CD8-positive, alpha-beta memory T cell (primary cell): Measurements from ENCODE around the gene CLEC3A. TPM values are rescaled to one million over a fixed set of nuclear protein-coding genes. Genes with fewer than 3 reads are reported as not detected.

Experiments
- CTCF ChIA-PET: fragments of 350-600 bp; sonication (Branson Sonifier 250); formaldehyde crosslinking; loops from one replicate; lab custom pipeline; 2021; ENCODE audit warnings: antibody characterized with exemption; lab: Charles Lee
- POLR2A ChIA-PET: fragments of 350-600 bp; sonication (Branson Sonifier 250); formaldehyde crosslinking; loops from one replicate; lab custom pipeline; 2021; ENCODE audit warnings: antibody characterized with exemption; lab: Charles Lee
- DNase-seq, 5 donors: peaks; one replicate each; pipeline versions ENCODE4 v3.0.0 to v3.0.0-alpha.2; 2020 to 2022; ENCODE audit warnings: mixed read lengths in 1 of 5
- H3K27ac ChIP-seq: one replicate; pipeline ENCODE4 v1.7.0; 2013; ENCODE audit warnings: low read depth, mild to moderate bottlenecking, low read length, moderate library complexity
- H3K27me3 ChIP-seq: 2 replicates; pipeline ENCODE4 v1.7.0; 2013; ENCODE audit warnings: low read length, mild to moderate bottlenecking; ENCODE audit not compliant: insufficient read depth, poor library complexity, severe bottlenecking
- H3K36me3 ChIP-seq: 2 replicates; pipeline ENCODE4 v1.7.0; 2013; ENCODE audit warnings: mild to moderate bottlenecking, low read length, moderate library complexity; ENCODE audit not compliant: insufficient read depth
- H3K4me1 ChIP-seq: 2 replicates; pipeline ENCODE4 v1.7.0; 2013; ENCODE audit warnings: mild to moderate bottlenecking, low read length, moderate library complexity; ENCODE audit not compliant: insufficient read depth
- H3K4me3 ChIP-seq: 2 replicates; pipeline ENCODE4 v1.7.0; 2013; ENCODE audit warnings: mild to moderate bottlenecking, low read length
- H3K9me3 ChIP-seq: 2 replicates; pipeline ENCODE4 v1.7.0; 2013; ENCODE audit warnings: mild to moderate bottlenecking, low read length
- H3K27ac Mint-ChIP-seq, 8 donors: one replicate each; pipeline ENCODE4 v1.8.0; 2020 to 2021; ENCODE audit warnings: mixed read lengths in 8 of 8, mild to moderate bottlenecking in 6 of 8, inconsistent platforms in 3 of 8, moderate library complexity in 3 of 8
- H3K27me3 Mint-ChIP-seq, 2 donors: one replicate each; pipeline ENCODE4 v1.8.0; 2020 to 2021; ENCODE audit warnings: mixed read lengths in 2 of 2, mild to moderate bottlenecking in 1 of 2, moderate library complexity in 1 of 2
- H3K36me3 Mint-ChIP-seq, 3 donors: one replicate each; pipeline ENCODE4 v1.8.0; 2020 to 2021; ENCODE audit warnings: mixed read lengths in 3 of 3, inconsistent platforms in 1 of 3, mild to moderate bottlenecking in 1 of 3
- H3K4me1 Mint-ChIP-seq, 3 donors: one replicate each; pipeline ENCODE4 v1.8.0; 2020 to 2021; ENCODE audit warnings: mixed read lengths in 3 of 3, inconsistent platforms in 1 of 3, mild to moderate bottlenecking in 1 of 3
- H3K4me3 Mint-ChIP-seq, 7 donors: one replicate each; pipeline ENCODE4 v1.8.0; 2020 to 2021; ENCODE audit warnings: mixed read lengths in 7 of 7, mild to moderate bottlenecking in 6 of 7, moderate library complexity in 4 of 7, inconsistent platforms in 2 of 7
- H3K9me3 Mint-ChIP-seq, 5 donors: one replicate each; pipeline ENCODE4 v1.8.0; 2020 to 2022; ENCODE audit warnings: mixed read lengths in 5 of 5, mild to moderate bottlenecking in 3 of 5, moderate library complexity in 2 of 5, inconsistent platforms in 1 of 5
- polyA plus RNA-seq: library from polyadenylated mRNA; unstranded; fragments of 300-500 nt; fragmentation: Illumina TruSeq; gene quantifications from one replicate; pipeline ENCODE4 v1.2.3, GENCODE V29; 2021
- total RNA-seq, 2 experiments: library from RNA; stranded (reverse); gene quantifications; one replicate each; pipeline ENCODE4 v1.2.3, GENCODE V29; 2021

CLEC3A gene
- total and polyA plus RNA-seq, 3 experiments from 2014 or later = not detected

- Histone ChIP-seq H3K36me3 (no peaks in the 10 kb centered on the region), H3K27ac (no peak overlapping the region), H3K27me3 (no peaks in the 10 kb centered on the region), H3K4me1 (no peaks in the 10 kb centered on the region), H3K9me3 (no peaks in the 10 kb centered on the region), H3K4me3 (no peak overlapping the region)
- Mint-ChIP-seq H3K9me3 (no peaks in the 10 kb centered on the region), H3K27me3 (peaks cover 3 to 9% of the 10 kb centered on the region in 2 donors), H3K4me1 (no peaks in the 10 kb centered on the region), H3K27ac (no peak overlapping the region), H3K36me3 (no peaks in the 10 kb centered on the region), H3K4me3 (no peak overlapping the region)
- no peak for DNase-seq
- POLR2A ChIA-PET = no interaction called here
- CTCF ChIA-PET = interaction anchor here (2.0 kb wide), 1 partner anchor 12 kb away, joined by 6 read pairs; no protein-coding TSS in a partner anchor
These were observed 17.8 kb upstream of the CLEC3A start for GRCh38 chr16:78004517-78004916.

GRCh38 chr16:78005881-78006280 lies 16.5 kb upstream of the CLEC3A start:
- POLR2A ChIA-PET = no interaction called here
- Mint-ChIP-seq H3K4me3 (no peak overlapping the region), H3K27me3 (peaks cover 2 to 9% of the 10 kb centered on the region in 2 donors), H3K27ac (no peak overlapping the region), H3K9me3 (no peaks in the 10 kb centered on the region), H3K36me3 (no peaks in the 10 kb centered on the region), H3K4me1 (no peaks in the 10 kb centered on the region)
- Histone ChIP-seq H3K36me3 (no peaks in the 10 kb centered on the region), H3K9me3 (no peaks in the 10 kb centered on the region), H3K27me3 (no peaks in the 10 kb centered on the region), H3K4me1 (no peaks in the 10 kb centered on the region), H3K27ac (no peak overlapping the region), H3K4me3 (no peak overlapping the region)
- CTCF ChIA-PET = no interaction called here
- no peak for DNase-seq

DNA sequence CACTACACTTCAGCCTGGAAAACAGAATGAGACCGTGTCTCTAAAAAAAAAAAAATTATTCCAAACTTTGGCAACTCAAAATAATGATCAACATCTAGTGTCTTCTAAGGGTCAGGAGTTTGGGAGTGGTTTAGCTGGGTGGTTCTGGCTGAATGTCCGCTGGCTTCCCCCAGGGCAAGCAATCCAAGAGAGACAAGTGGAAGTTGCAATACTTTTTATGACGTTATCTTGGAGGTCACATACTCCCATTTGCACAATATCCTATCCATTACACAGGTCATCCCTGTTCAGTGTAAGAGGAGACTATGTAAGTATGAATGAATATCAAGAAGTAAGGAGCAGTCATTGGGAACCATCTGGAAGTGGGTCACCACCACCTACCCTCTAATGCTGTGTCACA lies 15.2 kb upstream of the CLEC3A start:
- H3K27me3 ChIP-seq = no peaks in the 10 kb centered on the region
- Mint-ChIP-seq H3K36me3 (no peaks in the 10 kb centered on the region), H3K4me1 (no peaks in the 10 kb centered on the region), H3K27ac (no peak overlapping the region), H3K4me3 (no peak overlapping the region), H3K27me3 (peaks cover 2 to 9% of the 10 kb centered on the region in 2 donors), H3K9me3 (no peaks in the 10 kb centered on the region)
- DNase-seq = no peak
- ChIA-PET CTCF (no interaction called here), POLR2A (no interaction called here)
- H3K27ac ChIP-seq = no peak overlapping the region
- no peaks in the 10 kb centered on the region for H3K4me1 ChIP-seq
- H3K36me3 ChIP-seq = no peaks in the 10 kb centered on the region
- no peak overlapping the region for H3K4me3 ChIP-seq
- no peaks in the 10 kb centered on the region for H3K9me3 ChIP-seq

- no peaks in the 10 kb centered on the region for H3K36me3 Mint-ChIP-seq
- no peaks in the 10 kb centered on the region for H3K27me3 ChIP-seq
- H3K27ac Mint-ChIP-seq = no peak overlapping the region
- H3K4me1 Mint-ChIP-seq = no peaks in the 10 kb centered on the region
- no peaks in the 10 kb centered on the region for H3K36me3 ChIP-seq
- no peaks in the 10 kb centered on the region for H3K9me3 ChIP-seq
- H3K27me3 Mint-ChIP-seq = peaks cover 2 to 37% of the 10 kb centered on the region in 2 donors
- no peak overlapping the region for H3K27ac ChIP-seq
- no peak overlapping the region for H3K4me3 ChIP-seq
- no peak overlapping the region for H3K4me3 Mint-ChIP-seq
- ChIA-PET POLR2A (no interaction called here), CTCF (no interaction called here)
- no peaks in the 10 kb centered on the region for H3K4me1 ChIP-seq
- DNase-seq = no peak
- no peaks in the 10 kb centered on the region for H3K9me3 Mint-ChIP-seq
These were observed 1.8 kb downstream of the CLEC3A start for GRCh38 chr16:78024159-78024558.

DNA sequence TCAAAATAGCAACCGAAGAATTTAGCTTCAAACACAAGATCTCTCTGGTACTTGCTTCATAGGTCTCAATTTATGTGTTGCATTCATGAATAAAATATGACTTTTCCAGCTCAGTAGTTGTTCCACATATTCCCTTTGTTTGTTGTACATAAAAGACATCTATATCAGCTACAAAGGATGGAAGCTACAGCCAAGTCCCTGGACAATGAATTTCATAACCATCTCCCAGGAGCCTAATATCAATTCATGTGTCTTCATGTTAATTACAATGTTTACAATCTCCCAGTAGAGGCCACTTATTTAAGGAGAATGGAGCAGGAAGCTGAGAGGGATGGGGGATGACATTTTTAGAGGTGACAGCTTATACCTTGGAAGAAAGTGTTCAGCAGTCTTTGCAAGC lies 3.3 kb downstream of the CLEC3A start:
- Mint-ChIP-seq H3K9me3 (no peaks in the 10 kb centered on the region), H3K36me3 (no peaks in the 10 kb centered on the region), H3K4me3 (no peak overlapping the region), H3K27ac (no peak overlapping the region), H3K27me3 (peaks cover 0 to 42% of the 10 kb centered on the region in 2 donors), H3K4me1 (no peaks in the 10 kb centered on the region)
- Histone ChIP-seq H3K4me1 (no peaks in the 10 kb centered on the region), H3K4me3 (no peak overlapping the region), H3K36me3 (no peaks in the 10 kb centered on the region), H3K9me3 (no peaks in the 10 kb centered on the region), H3K27me3 (no peaks in the 10 kb centered on the region), H3K27ac (no peak overlapping the region)
- ChIA-PET POLR2A (no interaction called here), CTCF (interaction anchor here (2.1 kb wide), 1 partner anchor 23 kb away, joined by 6 read pairs; no protein-coding TSS in a partner anchor)
- DNase-seq = no peak

- ChIA-PET CTCF (interaction anchor here (1.1 kb wide), 1 partner anchor 24 kb away, joined by 3 read pairs; no protein-coding TSS in a partner anchor), POLR2A (no interaction called here)
- peaks cover 0 to 36% of the 10 kb centered on the region in 2 donors for H3K27me3 Mint-ChIP-seq
These were observed 5.7 kb downstream of the CLEC3A start for GRCh38 chr16:78028018-78028417.

GRCh38 chr16:78034530-78034929 lies 12.2 kb downstream of the CLEC3A start:
- H3K4me3 ChIP-seq = no peak overlapping the region
- H3K4me1 Mint-ChIP-seq = peaks cover 5 to 7% (median 7%) of the 10 kb centered on the region in 3 donors
- CTCF ChIA-PET = no interaction called here
- no peaks in the 10 kb centered on the region for H3K9me3 Mint-ChIP-seq
- H3K4me1 ChIP-seq = no peaks in the 10 kb centered on the region
- POLR2A ChIA-PET = no interaction called here
- no peaks in the 10 kb centered on the region for H3K36me3 ChIP-seq
- no peak overlapping the region for H3K27ac Mint-ChIP-seq
- no peak overlapping the region for H3K27ac ChIP-seq
- H3K27me3 ChIP-seq = no peaks in the 10 kb centered on the region
- no peaks in the 10 kb centered on the region for H3K36me3 Mint-ChIP-seq
- no peak for DNase-seq
- peaks cover 5 to 19% of the 10 kb centered on the region in 2 donors for H3K27me3 Mint-ChIP-seq
- no peaks in the 10 kb centered on the region for H3K9me3 ChIP-seq
- H3K4me3 Mint-ChIP-seq = no peak overlapping the region

More at GRCh38 chr16:78028018-78028417, 5.7 kb downstream of the CLEC3A start:
- Mint-ChIP-seq H3K4me1 (no peaks in the 10 kb centered on the region), H3K9me3 (no peaks in the 10 kb centered on the region), H3K36me3 (no peaks in the 10 kb centered on the region), H3K27ac (no peak overlapping the region), H3K4me3 (no peak overlapping the region)
- Histone ChIP-seq H3K4me3 (no peak overlapping the region), H3K9me3 (no peaks in the 10 kb centered on the region), H3K27ac (no peak overlapping the region), H3K36me3 (no peaks in the 10 kb centered on the region), H3K27me3 (no peaks in the 10 kb centered on the region), H3K4me1 (no peaks in the 10 kb centered on the region)
- no peak for DNase-seq

GRCh38 chr16:78035012-78035411 lies 12.7 kb downstream of the CLEC3A start:
- H3K4me3 Mint-ChIP-seq = no peak overlapping the region

More at GRCh38 chr16:78035012-78035411, 12.7 kb downstream of the CLEC3A start:
- no peak overlapping the region for H3K27ac Mint-ChIP-seq
- Histone ChIP-seq H3K4me3 (no peak overlapping the region), H3K36me3 (no peaks in the 10 kb centered on the region), H3K9me3 (no peaks in the 10 kb centered on the region), H3K27me3 (no peaks in the 10 kb centered on the region), H3K27ac (no peak overlapping the region), H3K4me1 (no peaks in the 10 kb centered on the region)
- CTCF ChIA-PET = no interaction called here
- peaks cover 5 to 7% (median 7%) of the 10 kb centered on the region in 3 donors for H3K4me1 Mint-ChIP-seq
- H3K9me3 Mint-ChIP-seq = no peaks in the 10 kb centered on the region
- peaks cover 5 to 20% of the 10 kb centered on the region in 2 donors for H3K27me3 Mint-ChIP-seq
- POLR2A ChIA-PET = no interaction called here
- no peaks in the 10 kb centered on the region for H3K36me3 Mint-ChIP-seq
- no peak for DNase-seq
